Activated naive CD4-positive, alpha-beta T cell treated with anti-CD3 and anti-CD28 coated beads, Interleukin-2, amount 50 U/mL, for 16 hours (primary cell): Measurements from ENCODE around the gene GNAZ.
A peak's percentile ranks its signal among the peaks of the same experiment; 100 is the strongest.

Experiments used
- DNase-seq: peaks from one replicate; pipeline ENCODE4 v3.0.0-alpha.2; 2020

Gene GNAZ

DNA sequence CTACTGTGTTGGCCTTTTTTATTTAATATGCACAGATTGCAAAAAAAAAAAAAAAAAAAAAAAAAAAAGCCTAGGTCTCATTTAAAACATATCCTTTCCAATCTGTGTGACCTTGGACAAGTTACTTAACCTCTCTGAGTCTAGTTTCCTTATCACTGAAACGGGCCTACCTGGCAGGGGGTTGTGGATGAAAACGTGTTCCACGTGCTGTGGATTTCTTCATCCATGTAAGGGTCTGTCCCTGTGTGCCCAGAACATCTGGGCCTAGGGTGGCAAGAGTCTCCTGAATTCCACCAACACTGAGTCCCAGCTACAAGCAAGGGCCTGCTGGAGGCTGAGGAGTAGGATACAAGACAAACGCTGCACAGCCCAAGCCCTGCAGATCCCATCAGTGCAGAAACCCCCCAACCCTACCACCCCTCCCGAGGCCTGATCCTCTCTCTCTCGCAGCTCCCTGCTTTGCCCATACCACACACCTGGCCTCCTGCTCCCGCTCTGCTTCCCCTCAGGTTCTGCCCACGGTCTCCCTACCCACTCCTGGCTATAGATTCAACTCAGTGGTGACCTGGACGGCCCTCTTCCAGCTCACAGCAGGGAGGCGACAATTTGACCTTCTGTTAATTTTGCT is 4.7 kb upstream of the GNAZ start:
- DNase-seq = no peak

DNA sequence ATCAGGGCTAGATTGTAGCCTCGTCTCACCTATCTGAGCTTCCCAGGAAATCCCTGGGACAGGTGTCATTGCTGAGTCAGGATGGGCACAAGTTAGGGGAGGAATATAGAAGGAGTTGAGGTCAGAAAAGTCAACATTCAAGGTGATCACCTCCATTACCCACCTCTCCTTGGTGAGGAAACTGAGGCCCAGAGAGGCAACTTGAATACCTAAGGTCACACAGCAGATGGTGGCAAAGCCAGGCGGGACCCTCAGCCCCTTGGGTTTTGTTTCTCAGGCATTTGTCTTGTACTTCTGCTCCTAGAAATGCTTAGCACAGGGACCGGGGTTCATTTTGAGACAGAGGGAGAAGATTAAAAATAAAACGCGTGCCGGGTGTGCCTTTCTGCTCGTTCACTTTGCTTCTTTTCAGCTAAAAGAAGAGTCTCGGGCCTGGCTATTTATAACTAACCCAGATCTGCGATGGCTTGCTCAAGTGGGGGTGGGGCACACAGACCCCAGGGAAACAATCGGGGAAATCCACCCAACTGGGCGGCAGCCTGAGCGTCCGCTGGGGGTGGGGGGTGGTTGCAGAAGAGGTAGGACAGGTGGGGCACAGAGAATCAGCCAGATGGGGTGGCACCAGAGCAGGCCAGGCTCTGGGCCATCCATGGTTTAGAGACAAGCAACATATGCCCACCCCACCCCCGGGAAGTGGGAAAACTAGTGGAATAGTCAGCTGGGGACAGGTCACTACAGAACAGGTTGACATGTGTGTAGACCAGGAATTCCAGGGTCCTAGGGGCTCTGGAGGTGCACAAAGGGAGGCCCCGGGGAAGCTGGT is 3.9 kb upstream of the GNAZ start:
- DNase-seq = peak; percentile 7

DNA sequence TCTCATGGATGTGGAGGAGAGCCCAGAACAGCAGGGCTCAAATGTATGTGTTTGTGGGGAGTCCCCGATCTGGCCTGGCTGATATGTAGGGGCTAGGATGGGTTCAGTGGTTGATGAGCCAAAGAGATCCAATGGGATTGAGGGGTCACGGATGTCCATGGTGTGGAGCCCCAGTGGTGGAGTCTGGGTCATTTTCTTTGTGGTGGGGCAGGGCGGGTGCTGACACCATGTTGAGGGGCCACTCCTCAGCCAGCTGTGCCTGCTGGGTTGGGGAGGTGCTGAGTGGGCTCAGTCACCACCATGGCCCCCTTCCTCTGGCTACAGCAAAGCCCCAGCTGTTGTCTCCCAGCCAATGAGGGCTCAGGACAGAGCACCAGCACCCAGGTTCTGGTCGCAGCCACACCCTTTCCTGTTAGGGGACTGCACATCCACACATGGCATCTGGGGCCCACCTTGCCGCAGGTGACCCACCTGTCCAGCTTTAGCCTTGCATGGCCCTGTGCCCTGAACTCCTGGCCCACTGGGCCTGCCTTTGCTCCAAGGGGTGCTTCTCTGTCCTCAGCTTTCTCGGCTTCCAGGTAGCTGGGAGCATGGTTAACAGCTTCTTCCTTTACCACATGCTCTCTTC is 3.2 kb upstream of the GNAZ start:
- DNase-seq = peak; percentile 4

DNA sequence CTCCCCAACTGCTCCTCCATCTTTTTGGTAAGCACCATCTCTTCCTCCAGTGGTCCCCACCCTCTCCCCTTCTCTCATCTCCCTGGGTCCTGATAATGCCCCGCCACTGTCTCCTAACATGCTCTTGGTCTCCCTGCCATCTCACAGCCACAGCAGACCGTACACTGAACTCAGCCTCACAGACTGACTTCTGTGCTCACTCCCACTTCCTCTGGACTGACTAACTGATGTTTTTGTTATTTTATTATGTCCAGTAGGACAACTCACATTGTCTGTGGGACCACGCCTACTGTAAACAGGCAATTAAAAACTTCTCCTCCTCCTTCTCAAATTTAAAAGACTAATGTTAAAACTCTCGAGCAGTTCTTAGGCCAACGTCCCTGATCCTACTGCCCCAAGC is 2.6 kb upstream of the GNAZ start:
- DNase-seq = no peak

DNA sequence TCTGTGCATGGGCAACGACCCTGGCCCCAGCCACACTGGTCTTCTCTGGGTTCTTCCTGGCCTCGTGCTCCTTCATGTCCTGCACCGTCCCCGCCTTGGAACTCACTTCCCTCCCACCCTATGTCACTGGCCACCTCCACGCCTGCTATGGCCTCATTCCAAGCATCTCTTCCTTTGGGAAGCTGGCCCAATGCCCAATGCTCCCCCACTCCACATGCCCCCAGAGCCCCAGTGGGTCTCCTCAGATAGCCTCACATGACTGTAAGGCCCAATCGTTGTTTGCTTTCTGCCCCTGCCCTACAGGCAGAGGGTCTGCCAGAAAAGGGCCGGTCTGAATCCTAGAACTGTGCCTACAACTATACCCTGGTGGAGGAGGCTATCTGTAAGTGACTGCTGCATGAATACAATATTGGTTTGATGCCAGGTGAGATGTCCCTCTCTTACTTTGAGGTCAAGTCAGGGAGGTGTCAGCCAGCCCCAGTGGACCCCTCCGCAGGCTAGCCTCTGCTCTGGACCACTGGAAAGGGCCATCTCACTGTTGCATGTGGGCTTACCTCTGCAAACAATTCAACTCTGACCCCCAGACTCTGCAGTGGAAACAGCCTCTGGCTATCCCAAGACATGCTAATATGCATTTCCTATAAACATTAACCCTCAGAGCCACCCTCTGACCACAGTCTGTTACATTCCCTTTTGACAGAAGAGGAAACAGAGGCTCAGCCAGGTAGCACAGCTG is 2.1 kb upstream of the GNAZ start:
- DNase-seq = peak; percentile 6

DNA sequence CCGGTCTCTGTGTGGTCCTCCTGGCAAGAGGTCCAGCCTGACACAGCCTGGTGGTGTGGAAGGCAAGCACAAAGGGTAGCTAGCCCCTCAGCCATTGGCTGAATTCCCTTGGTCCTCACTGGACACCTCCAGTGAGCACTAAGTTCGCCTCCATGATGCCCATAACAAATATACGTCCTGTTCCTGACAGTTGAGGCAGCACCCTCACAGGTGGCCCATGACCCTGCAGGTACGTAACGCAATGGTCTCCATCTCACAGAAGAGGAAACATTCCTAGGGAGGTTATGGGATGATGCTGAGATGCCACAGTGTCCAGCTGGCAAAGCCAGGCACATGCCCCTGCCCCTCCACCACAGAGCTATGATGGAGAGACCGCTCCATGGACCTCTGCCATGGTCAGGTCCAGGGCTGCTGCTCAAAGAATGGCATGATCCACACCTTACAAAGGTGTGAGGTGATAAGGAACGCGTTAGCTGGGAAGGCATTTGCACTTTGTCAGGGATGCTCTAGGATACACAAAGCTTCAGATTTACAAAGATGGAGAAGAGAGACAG is 1.4 kb upstream of the GNAZ start:
- DNase-seq = peak; percentile 1

DNA sequence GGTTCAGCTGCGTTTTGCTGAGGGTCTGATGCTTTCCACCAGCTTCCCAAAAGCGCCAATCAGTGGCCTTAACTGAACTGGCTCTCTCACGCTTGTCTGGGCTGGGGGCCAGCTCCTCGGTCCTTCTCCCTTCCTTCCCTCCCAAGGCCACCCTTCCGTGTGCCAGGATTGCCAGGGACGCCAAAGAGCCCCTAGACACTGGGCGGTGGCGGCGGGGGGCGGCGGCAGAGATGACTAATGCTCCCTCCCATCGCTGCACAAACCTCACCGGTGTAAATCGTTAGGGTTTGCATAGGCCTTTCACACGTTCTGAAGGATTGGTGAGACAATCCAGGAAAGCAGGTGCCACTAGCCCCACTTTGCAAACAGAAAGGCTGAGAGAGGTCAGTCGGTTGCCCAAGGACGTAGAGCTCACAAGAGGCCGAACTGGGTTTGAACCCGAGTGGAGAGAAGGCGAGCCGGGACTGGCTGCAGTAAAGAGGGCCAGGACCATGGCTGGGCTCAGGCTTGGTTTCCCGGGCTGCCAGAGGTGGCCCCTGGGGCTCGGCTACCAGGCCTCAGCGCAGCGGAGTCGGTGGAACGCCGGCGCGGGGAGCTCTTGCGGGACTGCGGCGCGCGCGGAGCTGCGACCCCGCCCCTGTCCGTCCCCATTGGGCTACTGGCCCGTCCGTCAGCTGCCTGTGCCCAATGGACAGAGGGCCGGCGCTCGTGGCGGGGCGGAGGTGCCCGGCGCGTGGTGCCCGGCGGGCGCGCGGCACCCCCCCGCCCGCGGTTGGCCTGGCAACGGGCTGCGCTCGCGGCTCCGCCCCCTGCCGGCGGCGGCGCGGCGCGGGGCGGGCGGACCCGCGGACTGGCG is 589 bp upstream of the GNAZ start:
- DNase-seq = peak; percentile 91

DNA sequence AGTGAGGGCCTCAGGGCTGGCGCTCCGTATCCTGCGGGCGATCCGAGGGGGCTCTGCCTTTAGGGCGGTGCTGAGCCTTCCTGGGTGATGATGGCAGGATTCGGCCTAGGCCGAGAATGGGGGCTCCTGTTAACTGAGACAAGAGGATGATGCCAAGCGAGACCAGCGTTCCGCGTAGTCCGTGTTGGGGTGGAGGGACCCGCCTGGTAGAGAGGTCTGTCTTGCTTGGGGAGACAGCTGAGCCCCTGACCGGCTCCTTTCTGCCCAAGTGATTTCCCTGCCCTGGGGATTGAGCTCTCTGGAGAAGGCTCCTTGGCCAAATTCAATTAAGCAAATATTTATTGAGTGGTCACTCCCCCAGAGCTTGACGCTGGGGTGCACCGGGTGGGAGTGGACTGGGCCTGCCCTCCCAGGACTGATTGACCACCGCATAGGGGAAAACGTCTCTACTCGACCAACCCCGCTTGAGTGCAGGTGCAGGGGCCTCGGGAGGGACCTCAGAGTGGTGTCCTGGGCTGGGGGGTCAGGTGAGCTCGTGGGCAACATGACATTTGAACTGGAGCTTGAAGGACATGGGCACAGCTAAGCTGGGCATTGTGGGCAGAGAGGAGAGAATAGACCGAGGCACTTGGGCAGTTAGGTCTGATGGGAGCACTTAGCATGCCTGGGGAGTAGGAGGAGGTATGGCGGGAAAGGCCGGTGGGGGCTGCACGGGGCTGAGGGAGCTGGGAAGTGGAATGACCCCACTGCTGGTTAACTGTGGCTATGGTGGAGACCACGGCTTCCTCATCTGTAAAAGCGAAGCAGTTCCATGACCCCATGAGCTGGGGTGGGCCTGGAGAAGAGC is 1.1 kb downstream of the GNAZ start:
- DNase-seq = no peak

DNA sequence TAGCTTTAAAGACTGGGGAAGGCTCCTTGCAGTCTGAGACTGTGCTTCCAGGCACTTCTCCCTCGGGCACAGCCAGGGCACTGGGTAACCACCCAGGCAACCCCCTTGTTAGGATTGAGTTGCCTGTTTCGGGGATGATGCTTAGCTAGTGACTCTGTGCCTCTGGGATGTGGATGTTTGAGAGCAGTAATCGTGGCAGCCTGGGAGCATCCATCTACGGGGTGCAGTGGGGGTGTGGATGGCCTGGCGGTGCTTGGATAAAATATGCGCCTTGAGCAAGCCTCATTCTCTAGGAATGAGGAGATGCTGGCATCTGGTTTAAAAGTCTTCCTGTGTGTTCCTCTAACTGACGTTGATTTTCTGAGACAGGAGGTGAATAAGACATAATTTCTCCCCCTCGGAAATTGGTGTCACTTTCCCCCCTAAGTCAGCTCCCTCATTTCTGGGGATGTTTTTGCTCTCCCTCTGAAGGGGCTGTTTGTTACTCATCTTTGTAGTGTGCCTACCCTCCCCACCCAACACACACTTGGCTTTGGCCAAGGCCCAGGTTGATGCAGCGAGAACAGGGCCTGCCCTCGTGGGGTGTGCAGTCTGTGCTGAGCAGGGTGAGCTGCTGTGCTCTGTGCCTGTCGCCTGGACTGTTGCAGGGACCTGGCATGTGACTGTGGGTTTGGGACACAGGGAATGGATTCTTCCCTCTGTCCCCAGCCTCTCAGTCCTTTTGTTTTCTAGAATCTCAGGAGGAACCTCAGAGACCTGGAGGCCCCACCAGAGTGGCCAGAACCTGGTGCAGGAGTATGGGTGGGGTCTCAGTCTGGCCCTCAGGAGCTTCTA is 2.0 kb downstream of the GNAZ start:
- no peak for DNase-seq

DNA sequence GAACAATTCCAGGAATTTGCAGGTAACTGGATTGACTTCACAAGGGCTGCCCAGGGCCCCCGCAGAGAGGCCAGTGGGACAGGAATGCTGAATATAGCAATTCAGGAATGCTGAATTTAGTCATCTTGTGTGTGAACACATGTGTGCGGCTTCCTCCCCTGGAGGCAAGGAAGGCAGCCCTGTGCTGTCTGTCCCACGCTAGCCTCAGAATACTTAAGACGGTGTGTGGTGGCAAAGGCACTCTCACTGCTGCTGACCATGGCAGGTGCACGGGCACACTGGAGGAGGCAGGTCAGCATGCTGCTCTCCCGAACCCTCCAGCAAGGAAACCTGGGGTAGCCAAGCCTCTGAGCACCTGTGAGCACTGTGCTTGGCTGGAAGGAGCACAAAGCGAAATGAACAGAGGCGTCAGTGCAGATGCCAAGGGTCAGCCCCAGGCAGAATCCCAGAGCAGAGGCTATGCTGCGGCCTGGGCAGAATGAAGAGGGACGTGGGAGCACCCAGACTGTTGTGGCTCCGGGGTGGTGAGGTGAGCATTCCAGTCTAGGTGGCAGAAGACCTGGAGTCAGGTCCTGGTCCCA is 2.7 kb downstream of the GNAZ start:
- DNase-seq = no peak

DNA sequence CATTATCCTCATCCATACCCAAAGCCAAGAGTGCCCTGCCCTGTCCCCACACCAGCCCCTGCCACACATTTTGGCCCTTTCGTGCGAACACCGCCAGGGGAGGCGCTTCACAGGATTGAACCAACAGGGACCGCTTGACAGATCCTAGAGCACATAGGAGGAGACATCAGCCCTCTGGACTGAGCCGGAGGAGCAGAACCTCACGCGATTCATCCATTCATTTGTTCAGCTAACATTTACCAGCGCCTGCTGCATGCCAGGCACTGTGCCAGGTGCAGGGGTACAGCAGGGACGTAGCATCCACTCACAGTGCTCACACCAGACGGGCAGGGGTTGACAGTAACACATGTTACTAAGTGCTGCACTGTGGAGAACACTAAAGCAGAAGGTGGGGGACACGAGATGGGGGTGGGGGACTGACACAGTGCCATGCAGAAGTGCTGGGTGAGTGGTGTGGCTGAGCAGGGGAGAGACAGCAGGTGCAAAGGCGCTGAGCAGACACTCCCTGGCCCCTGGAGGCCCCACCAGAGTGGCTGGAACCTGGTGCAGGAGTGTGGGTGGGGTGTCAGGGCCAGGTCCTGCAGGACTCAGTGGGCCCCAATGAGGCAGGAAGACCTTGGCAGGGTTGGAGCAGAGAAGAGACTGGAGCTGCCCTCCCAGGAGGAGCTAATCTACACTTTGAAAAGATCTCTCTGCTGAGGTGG is 3.4 kb downstream of the GNAZ start:
- no peak for DNase-seq

DNA sequence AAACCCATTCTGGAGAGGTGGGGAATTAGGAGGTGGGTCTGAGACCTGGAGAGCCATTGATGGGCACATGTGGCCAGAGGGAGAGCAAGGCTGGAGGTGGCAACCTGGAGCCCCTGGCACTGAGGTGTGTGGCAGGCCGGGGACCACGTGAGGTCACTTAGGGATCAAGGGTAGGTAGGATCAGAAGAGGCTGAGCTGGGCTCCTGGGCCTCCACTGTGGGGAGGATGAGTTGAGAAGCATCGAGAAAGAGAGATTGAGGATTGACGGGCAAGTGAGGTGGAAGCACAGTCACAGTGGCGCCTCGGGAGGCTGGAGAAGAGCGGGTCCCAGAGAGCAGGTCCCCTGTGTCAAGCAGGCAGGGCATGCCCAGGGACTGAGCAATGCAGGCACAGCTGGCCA is 4.1 kb downstream of the GNAZ start:
- no peak for DNase-seq

DNA sequence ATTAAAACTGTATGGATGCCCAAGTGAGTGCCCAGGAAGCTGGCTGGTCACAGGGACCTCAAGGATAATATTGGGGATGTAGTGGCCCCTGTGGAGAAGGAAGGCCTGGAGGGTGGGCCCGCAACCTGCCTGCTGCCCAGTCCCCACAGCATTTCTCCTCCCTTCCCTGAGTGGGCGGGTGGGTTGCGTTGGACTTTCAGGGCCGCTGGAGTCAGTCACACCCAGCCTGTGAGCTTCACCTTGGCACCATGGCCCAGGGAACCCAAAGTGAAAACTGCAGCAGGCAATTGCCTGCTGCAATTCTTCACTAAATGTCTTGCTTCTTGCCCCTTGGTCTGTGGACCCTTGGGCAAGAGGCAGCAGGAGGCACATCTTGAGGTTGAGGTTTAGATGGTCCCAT is 4.7 kb downstream of the GNAZ start:
- no peak for DNase-seq

DNA sequence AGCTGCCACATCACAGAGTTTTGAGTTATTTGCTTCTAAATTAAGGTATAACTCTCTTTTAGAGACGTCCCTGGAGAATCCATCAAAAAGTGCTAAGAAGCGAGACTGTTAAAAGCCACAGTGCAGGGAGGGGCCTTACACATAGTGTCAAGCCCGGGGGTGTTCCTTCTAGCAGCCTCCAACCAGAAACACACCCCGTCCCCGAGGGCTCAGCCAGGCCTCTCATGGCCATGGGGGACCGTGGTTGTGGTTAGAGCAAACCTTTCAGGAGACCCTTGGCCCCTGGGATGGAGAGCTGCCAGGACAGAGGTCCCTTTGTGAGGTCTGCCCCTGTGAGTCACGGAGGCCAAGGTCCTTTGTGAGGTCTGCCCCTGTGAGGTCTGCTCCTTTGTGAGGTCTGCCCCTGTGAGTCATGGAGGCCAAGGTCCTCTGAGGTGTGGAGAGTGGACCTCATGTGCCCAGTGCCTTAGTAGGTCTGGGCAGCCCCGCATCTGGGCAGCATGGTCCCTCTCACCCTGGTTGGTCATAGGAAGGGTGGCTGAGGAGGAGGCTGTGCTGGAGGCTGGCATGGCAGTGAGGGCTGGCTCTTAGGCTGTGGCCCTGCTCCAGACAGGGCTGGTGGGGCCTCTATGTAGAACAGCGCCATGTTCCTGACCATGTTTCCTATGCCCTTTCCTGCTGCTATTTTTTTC is 5.4 kb downstream of the GNAZ start:
- DNase-seq = no peak

DNA sequence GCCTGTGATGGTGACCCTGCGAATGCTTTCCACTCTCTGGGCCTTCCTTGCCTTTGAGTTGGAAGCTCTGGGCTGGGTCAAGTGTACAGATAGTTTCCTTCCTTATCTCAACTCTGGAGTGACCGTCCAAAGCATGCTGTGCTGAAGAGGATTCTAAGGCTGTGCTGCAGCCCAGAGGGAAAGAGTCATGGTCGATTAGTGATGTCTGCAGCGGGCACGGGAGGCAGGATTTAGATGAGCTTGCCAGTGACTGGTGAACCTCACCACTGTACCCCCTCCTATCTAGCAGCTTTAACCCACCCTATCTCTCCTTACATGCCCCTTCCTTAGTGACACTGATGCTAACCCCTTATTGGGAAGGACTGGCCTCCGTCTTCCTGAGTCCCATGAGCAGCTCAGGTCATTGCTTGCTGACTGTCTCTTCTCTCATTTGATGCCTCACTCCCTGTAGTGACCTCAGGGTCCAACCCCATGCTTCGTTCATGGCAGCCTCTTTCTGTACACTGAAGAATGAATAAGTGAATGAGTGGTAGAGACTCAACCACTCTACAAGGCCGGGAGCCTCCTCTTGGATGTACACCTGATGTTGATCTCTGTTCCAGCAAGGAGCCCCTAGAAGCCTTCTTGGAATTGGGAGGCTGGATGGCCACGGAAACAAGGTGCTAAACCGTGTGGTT is 6.7 kb downstream of the GNAZ start:
- DNase-seq = no peak

DNA sequence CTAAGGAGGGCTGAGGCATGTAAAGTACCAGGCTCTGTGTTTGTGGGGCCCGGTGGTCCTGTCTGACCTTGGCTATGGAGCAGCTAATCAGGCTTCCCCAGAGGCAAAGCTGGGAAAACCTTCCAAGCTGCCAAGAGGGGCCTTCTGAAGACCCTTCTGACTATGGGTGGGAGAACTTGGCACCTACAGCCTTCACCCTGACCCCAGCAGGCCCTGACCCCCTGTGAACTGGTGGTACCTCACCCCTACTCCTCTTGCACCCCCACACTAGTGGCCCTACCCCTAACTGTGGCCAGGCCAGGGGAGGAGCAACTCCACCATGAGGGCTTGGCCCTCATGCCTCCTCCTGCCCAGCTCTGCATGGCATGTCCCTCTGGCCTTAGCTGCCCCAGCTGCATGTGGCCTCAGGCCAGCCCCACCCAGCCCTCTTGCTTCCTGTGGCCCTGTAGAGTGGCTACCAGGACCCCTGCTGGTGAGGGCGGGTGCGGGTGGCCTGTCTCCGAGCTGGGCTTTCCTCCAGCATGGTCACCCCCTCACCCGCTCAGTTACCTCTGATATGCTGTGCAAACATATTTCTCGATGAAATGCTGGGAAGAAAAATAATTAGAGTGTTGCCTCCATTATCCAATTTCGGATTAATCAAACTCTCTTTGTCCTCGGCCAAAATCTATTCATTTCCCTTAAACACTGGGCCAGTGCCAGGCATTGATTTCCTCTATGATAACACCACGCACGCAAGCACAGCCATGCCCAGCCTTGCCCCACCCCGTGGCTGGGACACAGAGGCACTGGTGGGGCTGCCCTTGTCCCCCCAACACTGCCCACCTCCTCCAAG is 7.5 kb downstream of the GNAZ start:
- no peak for DNase-seq

DNA sequence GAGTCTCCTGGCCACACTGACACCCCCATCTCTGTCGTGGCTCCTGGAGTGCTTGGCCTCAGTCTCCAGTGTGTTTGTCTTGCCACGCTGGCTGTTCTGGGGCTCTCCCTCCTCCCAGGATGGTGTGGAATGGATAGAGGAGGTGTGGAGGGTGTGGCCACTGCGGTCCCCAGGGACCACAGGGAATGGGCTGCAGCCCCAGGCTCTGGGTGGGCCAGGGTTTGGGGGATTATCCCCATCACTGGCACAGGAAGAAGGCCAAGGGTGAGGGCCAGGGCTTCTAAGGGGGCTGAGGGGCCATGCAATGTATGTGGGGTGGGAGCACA is 8.1 kb downstream of the GNAZ start:
- DNase-seq = no peak
